ENCODE measurements around the gene FTO. TPM values are rescaled to one million over a fixed set of nuclear protein-coding genes. Genes with fewer than 3 reads are reported as not detected.

FTO gene
- total and polyA plus RNA-seq, 3 donors from 2014 or later: 32.4 to 64.7 (median 50.3) TPM

GRCh38 chr16:53933407-53933806 lies 229.5 kb downstream of the FTO start:
- Histone ChIP-seq H3K36me3 (ENCODE audit: low read depth, missing control alignments) (no peaks in the 10 kb centered on the region), H3K27ac (no peak overlapping the region), H3K4me3 (no peak overlapping the region), H3K9me3 (no peaks in the 10 kb centered on the region), H3K27me3 (no peaks in the 10 kb centered on the region), H3K4me1 (no peaks in the 10 kb centered on the region)
- intact Hi-C loops (cut with DNase I; ENCODE audit: low total_unique reads): no loop called here
- DNase-seq: no peak
- TF ChIP-seq POLR2A (IDR thresholded peaks at IDR 0.05): no peak
- TF ChIP-seq CTCF (IDR thresholded peaks at IDR 0.05): no peak
- 59 to 61% methylated on average over 3 of the region's 3 CpGs for WGBS, 2 donors

DNA sequence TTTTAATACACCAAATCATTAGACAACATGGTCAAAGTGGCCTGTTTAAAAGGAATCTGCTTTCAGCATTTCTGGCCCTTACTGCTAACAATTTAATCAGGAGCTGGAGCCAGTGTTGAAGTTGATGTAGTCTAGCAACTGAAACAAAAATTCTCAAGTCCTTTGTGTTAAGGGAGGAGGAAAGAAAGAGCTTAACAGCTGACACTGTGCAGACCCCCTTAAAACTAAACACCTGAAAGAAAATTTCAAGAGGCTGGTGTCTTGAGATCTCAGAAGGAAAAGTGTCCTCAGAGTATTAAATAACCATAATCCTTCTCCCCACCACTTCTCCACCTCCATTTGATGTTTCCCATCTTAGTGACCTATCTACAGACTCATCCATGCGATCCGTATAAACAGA lies 232.1 kb downstream of the FTO start:
- Histone ChIP-seq H3K27ac (no peak overlapping the region), H3K36me3 (ENCODE audit: low read depth, missing control alignments) (no peaks in the 10 kb centered on the region), H3K4me1 (no peaks in the 10 kb centered on the region), H3K9me3 (no peaks in the 10 kb centered on the region), H3K27me3 (no peaks in the 10 kb centered on the region), H3K4me3 (no peak overlapping the region)
- no peak for DNase-seq
- no peak for TF ChIP-seq CTCF (IDR thresholded peaks at IDR 0.05)
- no peak for TF ChIP-seq POLR2A (IDR thresholded peaks at IDR 0.05)
- intact Hi-C loops (cut with DNase I; ENCODE audit: low total_unique reads): no loop called here
- WGBS, 2 donors: 87 to 89% methylated on average over 2 of the region's 2 CpGs

- TF ChIP-seq CTCF (IDR thresholded peaks at IDR 0.05) (no peak), POLR2A (IDR thresholded peaks at IDR 0.05) (no peak)
- intact Hi-C loops (cut with DNase I; ENCODE audit: low total_unique reads): no loop called here
- no peak overlapping the region for H3K4me3 ChIP-seq
- WGBS, 2 donors: 91 to 93% methylated on average over 5 of the region's 5 CpGs
- no peaks in the 10 kb centered on the region for H3K36me3 ChIP-seq (ENCODE audit: low read depth, missing control alignments)
- H3K4me1 ChIP-seq: no peaks in the 10 kb centered on the region
- DNase-seq: no peak
- H3K27me3 ChIP-seq: no peaks in the 10 kb centered on the region
- no peaks in the 10 kb centered on the region for H3K9me3 ChIP-seq
- H3K27ac ChIP-seq: no peak overlapping the region
Observed at GRCh38 chr16:53936529-53936928, 232.6 kb downstream of the FTO start.

- intact Hi-C loops (cut with DNase I; ENCODE audit: low total_unique reads): no loop called here
- TF ChIP-seq CTCF (IDR thresholded peaks at IDR 0.05) (no peak), POLR2A (IDR thresholded peaks at IDR 0.05) (no peak)
- H3K9me3 ChIP-seq: no peaks in the 10 kb centered on the region
- H3K36me3 ChIP-seq (ENCODE audit: low read depth, missing control alignments): no peaks in the 10 kb centered on the region
- no peak for DNase-seq
- 84 to 86% methylated on average over 10 of the region's 10 CpGs for WGBS, 2 donors
- no peak overlapping the region for H3K27ac ChIP-seq
- H3K4me1 ChIP-seq: no peaks in the 10 kb centered on the region
- no peaks in the 10 kb centered on the region for H3K27me3 ChIP-seq
- no peak overlapping the region for H3K4me3 ChIP-seq
Observed at GRCh38 chr16:53937161-53937880, 233.4 kb downstream of the FTO start.

DNA sequence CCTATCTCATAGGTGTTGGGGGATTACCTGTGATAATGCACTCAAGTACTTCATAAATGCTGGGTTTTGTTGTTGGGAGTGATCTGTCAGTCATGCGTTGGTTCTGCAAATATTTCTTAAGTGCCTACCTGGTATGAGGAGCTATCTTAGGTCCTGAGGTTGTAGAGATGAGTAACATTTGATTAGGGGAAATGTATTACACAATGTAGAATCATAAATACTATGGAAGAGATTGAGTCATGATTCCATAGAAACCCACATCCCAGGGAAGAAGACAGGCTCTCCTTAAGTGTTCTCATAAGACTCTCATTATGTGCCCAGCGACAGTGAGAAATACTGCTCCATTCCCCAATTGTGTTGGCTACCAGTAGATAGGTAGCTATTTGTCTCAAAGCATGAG lies 240.1 kb downstream of the FTO start:
- DNase-seq: no peak
- H3K9me3 ChIP-seq: no peaks in the 10 kb centered on the region
- no peaks in the 10 kb centered on the region for H3K4me1 ChIP-seq
- WGBS, 2 donors: 96 to 97% methylated on average over 2 of the region's 2 CpGs
- no peaks in the 10 kb centered on the region for H3K36me3 ChIP-seq (ENCODE audit: low read depth, missing control alignments)
- intact Hi-C loops (cut with DNase I; ENCODE audit: low total_unique reads): no loop called here
- no peaks in the 10 kb centered on the region for H3K27me3 ChIP-seq
- H3K4me3 ChIP-seq: no peak overlapping the region
- TF ChIP-seq CTCF (IDR thresholded peaks at IDR 0.05) (no peak), POLR2A (IDR thresholded peaks at IDR 0.05) (no peak)
- no peak overlapping the region for H3K27ac ChIP-seq

All from testis (tissue), 3 donors.